Esophagus squamous epithelium (tissue), 4 donors: ENCODE data around the gene TMEM255B.

Experiments
- CTCF ChIP-seq, 6 experiments: fragments of 450-650 bp in 4 of 6; fragments of 200-600 bp in 2 of 6; sonication (generic) in 2 of 6; IDR thresholded peaks; one replicate each; pipeline ENCODE4 v1.5.1; 2016 to 2019; ENCODE audit warnings: antibody characterized with exemption in 6 of 6, mild to moderate bottlenecking in 4 of 6, moderate library complexity in 4 of 6
- POLR2A ChIP-seq, 4 donors: fragments of 450-650 bp; IDR thresholded peaks; one replicate each; pipeline ENCODE4 v1.6.1; 2017; ENCODE audit warnings: antibody characterized with exemption in 4 of 4, mild to moderate bottlenecking in 4 of 4, moderate library complexity in 3 of 4

GRCh38 chr13:113784645-113785024 is 25.6 kb downstream of the TMEM255B start:
- TF ChIP-seq POLR2A (IDR thresholded peaks at IDR 0.05): no peak
- no peak for TF ChIP-seq CTCF (IDR thresholded peaks at IDR 0.05)
